Cardiac muscle cell (in vitro differentiated cells and primary cell): ENCODE results near the gene L3MBTL4. TPM values are rescaled to one million over a fixed set of nuclear protein-coding genes. Genes with fewer than 3 reads are reported as not detected.
"Not testable (repeated sequence)": the region's sequence is repeated elsewhere in the genome, so short reads cannot be mapped to it uniquely, and the experiment has no call there.

Experiments used
- DNase-seq, 2 donors: peaks; one replicate each; pipeline versions ENCODE4 v3.0.0 to v3.0.0-alpha.2; 2010 to 2017; ENCODE audit warnings: low read depth in 1 of 2, low spot score in 1 of 2
- H3K27ac ChIP-seq: fragments of 200-600 bp; sonication (generic); 2 replicates; pipeline ENCODE4 v1.5.1; 2016
- H3K27me3 ChIP-seq: fragments of 200-600 bp; sonication (generic); 2 replicates; pipeline ENCODE4 v1.6.0; 2016; ENCODE audit warnings: control low read depth
- H3K36me3 ChIP-seq: fragments of 200-600 bp; sonication (generic); 2 replicates; pipeline ENCODE4 v1.5.1; 2016; ENCODE audit warnings: control low read depth
- H3K4me1 ChIP-seq: fragments of 200-600 bp; sonication (generic); 2 replicates; pipeline ENCODE4 v1.8.1; 2017; ENCODE audit warnings: low read depth, mild to moderate bottlenecking, mixed run types
- H3K4me3 ChIP-seq: fragments of 200-600 bp; sonication (generic); 2 replicates; pipeline ENCODE4 v1.5.1; 2016; ENCODE audit warnings: mild to moderate bottlenecking
- H3K9me3 ChIP-seq: fragments of 200-600 bp; sonication (generic); 2 replicates; pipeline ENCODE4 v1.5.1; 2017; ENCODE audit warnings: low read depth, mild to moderate bottlenecking, control low read depth
- CTCF ChIP-seq: IDR thresholded peaks from 2 replicates; pipeline ENCODE4 v1.5.1; 2012; ENCODE audit warnings: low read depth, mild to moderate bottlenecking, low read length
- polyA plus RNA-seq: library from polyadenylated mRNA; unstranded; fragments of >200 nt; fragmentation: Nextera tagmentation; extraction: Ambion mirVana; gene quantifications from 2 replicates; pipeline ENCODE4 v1.2.1, GENCODE V29; 2016
- total RNA-seq: library from RNA; depleted of rRNA; stranded (reverse); fragments of >200 nt; gene quantifications from 2 replicates; pipeline ENCODE4 v1.2.3, GENCODE V29; 2016

Gene L3MBTL4
- total and polyA plus RNA-seq, 2 experiments from 2014 or later, result 4.4 to 7.7 TPM

GRCh38 chr18:6086731-6087130, 328.0 kb downstream of the L3MBTL4 start:
- no peak for DNase-seq
- Histone ChIP-seq H3K4me1 (peaks cover 5% of the 10 kb centered on the region), H3K27ac (no peak overlapping the region), H3K36me3 (no peaks in the 10 kb centered on the region), H3K4me3 (no peak overlapping the region), H3K9me3 (no peaks in the 10 kb centered on the region), H3K27me3 (no peaks in the 10 kb centered on the region)
- TF ChIP-seq CTCF, result no peak

- H3K27me3 ChIP-seq, result no peaks in the 10 kb centered on the region
Observed at GRCh38 chr18:6079406-6079805, 335.3 kb downstream of the L3MBTL4 start.

DNA sequence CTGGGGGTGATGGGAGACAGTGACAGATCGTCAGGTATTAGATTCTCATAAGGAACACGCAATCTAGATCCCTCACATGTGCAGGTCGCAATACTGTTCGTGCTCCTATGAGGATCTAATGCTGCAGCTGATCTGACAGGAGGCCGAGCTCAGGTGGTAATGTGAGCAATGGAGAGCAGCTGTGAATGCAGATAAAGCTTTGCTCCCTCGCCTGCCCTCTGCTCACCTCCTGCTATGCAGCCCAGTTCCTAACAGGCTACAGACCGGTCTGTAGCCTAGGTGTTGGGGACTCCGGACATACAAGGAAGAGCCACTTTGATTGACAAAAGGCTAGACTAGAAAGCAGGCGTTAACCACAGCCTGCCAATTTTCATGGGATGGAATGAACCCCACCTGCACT, 335.8 kb downstream of the L3MBTL4 start:
- no peak for TF ChIP-seq CTCF

More at GRCh38 chr18:6079406-6079805, 335.3 kb downstream of the L3MBTL4 start:
- no peak overlapping the region for H3K27ac ChIP-seq
- no peak for TF ChIP-seq CTCF
- DNase-seq, result no peak
- no peak overlapping the region for H3K4me3 ChIP-seq
- H3K9me3 ChIP-seq, result no peaks in the 10 kb centered on the region
- H3K4me1 ChIP-seq, result peaks cover 5% of the 10 kb centered on the region
- H3K36me3 ChIP-seq, result no peaks in the 10 kb centered on the region

DNA sequence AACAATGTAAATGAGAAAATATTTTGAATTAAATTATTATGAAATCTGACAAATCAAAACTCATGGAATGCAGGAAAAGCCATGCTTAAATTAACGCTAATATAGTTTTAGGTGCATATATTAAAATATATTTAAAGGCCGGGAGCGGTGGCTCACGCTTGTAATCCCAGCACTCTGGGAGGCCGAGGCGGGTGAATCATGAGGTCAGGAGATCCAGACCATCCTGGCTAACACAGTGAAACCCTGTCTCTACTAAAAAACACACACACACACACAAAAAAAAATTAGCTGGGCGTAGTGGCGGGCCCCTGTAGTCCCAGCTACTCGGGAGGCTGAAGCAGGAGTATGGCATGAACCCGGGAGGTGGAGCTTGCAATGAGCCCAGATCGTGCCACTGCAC, 342.3 kb downstream of the L3MBTL4 start:
- not testable (repeated sequence) for H3K4me3 ChIP-seq, H3K27ac ChIP-seq

More for the DNA sequence above, 335.8 kb downstream of the L3MBTL4 start:
- Histone ChIP-seq H3K27me3 (no peaks in the 10 kb centered on the region), H3K27ac (no peak overlapping the region), H3K4me3 (no peak overlapping the region), H3K4me1 (peaks cover under 1% of the 10 kb centered on the region), H3K36me3 (no peaks in the 10 kb centered on the region), H3K9me3 (no peaks in the 10 kb centered on the region)
- no peak for DNase-seq

GRCh38 chr18:6069539-6069938, 345.2 kb downstream of the L3MBTL4 start:
- TF ChIP-seq CTCF, result no peak
- Histone ChIP-seq H3K9me3 (no peaks in the 10 kb centered on the region), H3K4me3 (no peak overlapping the region), H3K36me3 (no peaks in the 10 kb centered on the region), H3K27me3 (no peaks in the 10 kb centered on the region), H3K4me1 (no peaks in the 10 kb centered on the region), H3K27ac (no peak overlapping the region)
- no peak for DNase-seq

More for the DNA sequence above, 342.3 kb downstream of the L3MBTL4 start:
- not testable (repeated sequence) for H3K36me3 ChIP-seq, H3K9me3 ChIP-seq, DNase-seq, H3K27me3 ChIP-seq, H3K4me1 ChIP-seq

GRCh38 chr18:6069103-6069502, 345.6 kb downstream of the L3MBTL4 start:
- Histone ChIP-seq H3K27ac (no peak overlapping the region), H3K9me3 (no peaks in the 10 kb centered on the region), H3K27me3 (no peaks in the 10 kb centered on the region), H3K4me1 (no peaks in the 10 kb centered on the region), H3K36me3 (no peaks in the 10 kb centered on the region), H3K4me3 (no peak overlapping the region)
- no peak for DNase-seq
- TF ChIP-seq CTCF, result no peak
